Measurements from ENCODE around the gene ACAT1. TPM values are rescaled to one million over a fixed set of nuclear protein-coding genes. Genes with fewer than 3 reads are reported as not detected.
"Not testable (repeated sequence)": the region's sequence is repeated elsewhere in the genome, so short reads cannot be mapped to it uniquely, and the experiment has no call there.

ACAT1 gene
- polyA plus RNA-seq, 6 donors from 2014 or later, result 20.2 to 36.0 (median 29.6) TPM

DNA sequence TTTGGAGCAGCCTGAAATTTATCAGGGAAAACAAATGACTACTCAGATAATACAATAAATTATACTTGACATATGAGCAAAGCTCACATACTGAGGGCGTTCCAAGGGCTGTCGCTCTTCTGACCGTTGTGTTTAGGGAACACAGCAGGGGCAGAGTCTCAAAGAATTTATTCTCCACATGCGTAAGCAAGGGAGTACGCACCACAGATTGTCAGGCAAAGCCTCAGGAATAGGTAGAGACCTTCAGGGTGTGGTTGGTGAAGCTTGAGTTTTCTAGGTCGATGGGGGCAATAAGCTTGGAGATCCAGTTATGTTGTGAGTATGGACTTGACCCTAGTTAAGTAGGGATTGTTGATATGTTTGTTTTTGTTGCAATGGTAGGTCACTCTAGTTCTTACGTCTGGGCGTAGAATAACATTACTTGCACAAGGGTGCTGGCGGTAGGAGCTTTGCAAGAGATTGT lies 830 bp downstream of the ACAT1 start:
- H3K9me3 Mint-ChIP-seq, result no peaks in the 10 kb centered on the region
- peak overlapping the region; percentile 89 to 97 (median 95) for H3K4me3 Mint-ChIP-seq
- no peaks in the 10 kb centered on the region for H3K27me3 Mint-ChIP-seq
- DNase-seq (no peak), ATAC-seq (ENCODE audit: low read depth in 2 of 2) (no peak)
- H3K36me3 Mint-ChIP-seq, result peaks cover 4 to 6% of the 10 kb centered on the region in 2 donors
- peaks cover 34 to 42% (median 38%) of the 10 kb centered on the region in 3 donors for H3K4me1 Mint-ChIP-seq
- peak overlapping the region; percentile 23 to 95 (median 88) for H3K27ac Mint-ChIP-seq

DNA sequence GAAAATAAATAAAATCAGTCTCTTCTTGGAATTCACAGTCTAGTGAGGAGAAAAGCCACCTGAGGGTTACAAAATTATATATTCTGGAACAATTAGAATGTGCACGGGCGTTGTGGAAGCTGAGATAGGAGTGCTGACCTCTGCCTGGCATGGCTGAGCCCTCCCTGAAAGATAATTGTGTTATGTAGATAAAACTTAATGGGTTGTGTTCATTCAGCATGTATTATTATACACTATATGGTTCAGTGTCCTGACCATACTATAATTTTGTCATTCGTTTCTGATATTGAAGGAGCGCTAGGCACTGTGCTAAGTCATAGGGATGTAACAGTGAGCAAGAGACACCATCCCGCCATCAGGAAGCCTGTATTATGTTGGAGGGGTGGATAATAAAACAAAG lies 3.7 kb downstream of the ACAT1 start:
- Mint-ChIP-seq H3K4me3 (no peak overlapping the region), H3K4me1 (peaks cover 34 to 49% (median 38%) of the 10 kb centered on the region in 3 donors), H3K36me3 (peaks cover 6 to 8% of the 10 kb centered on the region in 2 donors)

DNA sequence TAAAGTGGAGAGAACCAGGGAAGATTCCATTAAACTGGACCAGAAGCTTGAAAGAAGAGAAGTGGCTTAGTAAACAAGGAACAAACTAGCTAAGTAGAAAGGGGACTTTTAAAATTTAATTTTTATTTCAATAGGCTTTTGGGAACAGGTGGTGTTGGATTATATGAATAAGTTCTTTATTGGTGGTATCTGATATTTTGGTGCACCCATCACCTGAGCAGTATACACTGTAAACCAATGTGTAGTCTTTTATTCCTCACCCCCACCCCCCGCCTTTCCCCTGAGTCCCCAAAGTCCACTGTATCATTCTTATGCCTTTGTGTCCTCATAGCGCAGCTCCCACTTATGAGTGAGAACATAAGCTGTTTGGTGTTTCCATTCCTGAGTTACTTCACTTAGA lies 7.4 kb downstream of the ACAT1 start:
- Mint-ChIP-seq H3K27me3 (no peaks in the 10 kb centered on the region), H3K27ac (peak overlapping the region in 3 of 6 donors; percentile 12 to 51 (median 18))

More for the DNA sequence above, 3.7 kb downstream of the ACAT1 start:
- DNase-seq, result no peak
- no peak for ATAC-seq (ENCODE audit: low read depth in 2 of 2)
- H3K9me3 Mint-ChIP-seq, result no peaks in the 10 kb centered on the region
- H3K27ac Mint-ChIP-seq, result peak overlapping the region in 3 of 6 donors; percentile 27 to 70 (median 50)
- H3K27me3 Mint-ChIP-seq, result no peaks in the 10 kb centered on the region

DNA sequence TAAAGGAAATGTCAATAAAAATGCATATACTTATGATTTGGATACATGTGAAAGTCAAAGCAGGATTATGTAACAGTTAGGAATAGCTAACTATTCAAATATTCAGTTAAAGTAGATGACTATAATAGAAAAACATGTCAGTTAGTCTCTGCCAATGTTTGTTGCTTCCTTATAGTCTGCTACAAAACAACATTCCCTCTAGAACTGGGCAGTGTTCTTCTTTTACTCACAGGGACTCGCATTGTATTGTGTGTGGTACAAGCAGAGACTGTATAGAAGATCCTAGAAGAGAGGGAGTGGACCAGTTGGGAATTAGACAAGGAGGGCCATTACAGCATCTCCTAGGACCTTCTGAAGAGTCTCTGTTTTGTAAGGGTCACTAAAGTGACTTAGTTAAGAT lies 10.6 kb downstream of the ACAT1 start:
- peaks cover 3 to 7% of the 10 kb centered on the region in 2 donors for H3K36me3 Mint-ChIP-seq
- H3K27ac Mint-ChIP-seq, result no peak overlapping the region

More for the DNA sequence above, 7.4 kb downstream of the ACAT1 start:
- ATAC-seq (ENCODE audit: low read depth in 2 of 2) (no peak), DNase-seq (no peak)
- no peak overlapping the region for H3K4me3 Mint-ChIP-seq
- H3K9me3 Mint-ChIP-seq, result no peaks in the 10 kb centered on the region
- H3K36me3 Mint-ChIP-seq, result peaks cover 6 to 10% of the 10 kb centered on the region in 2 donors
- H3K4me1 Mint-ChIP-seq, result peaks cover 17 to 27% (median 18%) of the 10 kb centered on the region in 3 donors

DNA sequence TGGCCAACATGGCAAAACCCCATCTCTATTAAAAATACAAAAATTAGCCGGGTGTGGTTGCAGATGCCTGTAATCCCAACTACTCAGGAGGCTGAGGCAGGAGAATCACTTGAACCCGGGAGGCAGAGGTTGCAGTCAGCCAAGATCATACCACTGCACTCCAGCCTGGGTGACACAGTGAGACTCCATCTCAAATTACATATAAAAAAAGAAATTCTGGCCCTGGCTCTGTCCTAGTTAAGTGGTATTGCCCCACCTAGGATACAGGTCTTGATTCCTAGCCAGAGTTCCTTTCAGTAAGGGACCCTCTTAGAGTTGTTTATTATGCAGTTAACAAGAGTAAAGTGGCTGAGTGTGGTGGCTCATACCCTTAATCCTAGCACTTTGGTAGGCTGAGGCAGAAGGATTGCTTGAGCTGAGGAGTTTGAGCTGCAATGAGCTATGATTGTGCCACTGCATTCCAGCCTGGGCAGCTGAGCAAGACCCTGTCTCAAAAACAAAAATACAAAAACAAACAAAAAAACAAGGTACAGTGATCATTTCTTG lies 11.7 kb downstream of the ACAT1 start:
- not testable (repeated sequence) for H3K36me3 Mint-ChIP-seq; ATAC-seq (ENCODE audit: low read depth in 2 of 2)

More for the DNA sequence above, 10.6 kb downstream of the ACAT1 start:
- Mint-ChIP-seq H3K4me1 (peaks cover 0 to 6% (median 0%) of the 10 kb centered on the region in 3 donors), H3K9me3 (no peaks in the 10 kb centered on the region), H3K4me3 (no peak overlapping the region), H3K27me3 (no peaks in the 10 kb centered on the region)
- no peak for ATAC-seq (ENCODE audit: low read depth in 2 of 2)
- no peak for DNase-seq

DNA sequence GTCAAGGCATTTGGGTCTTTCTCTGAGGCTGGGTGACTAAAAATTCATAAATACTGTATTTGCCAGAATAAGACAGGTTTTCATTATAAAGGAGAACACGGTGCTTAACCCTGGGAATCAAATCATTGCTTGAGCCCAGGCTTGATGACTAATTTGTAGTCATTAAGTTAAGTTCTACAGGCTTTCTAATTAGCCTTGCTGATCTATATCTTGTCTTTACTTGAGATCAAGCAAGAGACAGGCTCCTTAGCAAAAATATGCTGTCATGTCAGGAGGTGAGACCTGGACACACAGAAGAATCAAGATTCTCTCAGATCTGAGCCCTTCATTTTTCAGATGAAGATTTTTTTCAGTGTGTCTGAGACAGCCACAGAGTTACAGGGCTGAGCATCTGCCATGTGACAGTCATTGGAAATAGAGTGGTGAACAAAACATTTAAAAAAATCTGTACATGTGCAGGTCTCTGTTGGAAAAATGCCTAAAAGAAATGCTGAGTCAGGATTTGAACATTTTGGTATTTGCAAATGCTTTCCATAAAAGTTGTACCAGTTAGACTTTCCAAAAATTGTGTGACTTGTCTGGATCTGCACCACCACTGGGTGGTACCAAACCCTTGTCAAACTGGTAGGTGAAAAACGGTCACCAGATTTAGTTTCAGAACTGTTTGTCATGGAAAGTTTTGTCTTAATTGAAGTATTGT lies 14.6 kb downstream of the ACAT1 start:
- Mint-ChIP-seq H3K4me1 (peaks cover 0 to 4% (median 0%) of the 10 kb centered on the region in 3 donors), H3K4me3 (no peak overlapping the region), H3K27ac (peak overlapping the region in 1 of 6 donors; percentile 18), H3K36me3 (peaks cover 3 to 21% of the 10 kb centered on the region in 2 donors), H3K27me3 (no peaks in the 10 kb centered on the region), H3K9me3 (no peaks in the 10 kb centered on the region)
- DNase-seq (no peak), ATAC-seq (ENCODE audit: low read depth in 2 of 2) (no peak)

More for the DNA sequence above, 11.7 kb downstream of the ACAT1 start:
- DNase-seq, H3K4me3 Mint-ChIP-seq, H3K27me3 Mint-ChIP-seq, H3K9me3 Mint-ChIP-seq, H3K4me1 Mint-ChIP-seq: not testable (repeated sequence)
- H3K27ac Mint-ChIP-seq, result peak overlapping the region in 1 of 6 donors; percentile 42

DNA sequence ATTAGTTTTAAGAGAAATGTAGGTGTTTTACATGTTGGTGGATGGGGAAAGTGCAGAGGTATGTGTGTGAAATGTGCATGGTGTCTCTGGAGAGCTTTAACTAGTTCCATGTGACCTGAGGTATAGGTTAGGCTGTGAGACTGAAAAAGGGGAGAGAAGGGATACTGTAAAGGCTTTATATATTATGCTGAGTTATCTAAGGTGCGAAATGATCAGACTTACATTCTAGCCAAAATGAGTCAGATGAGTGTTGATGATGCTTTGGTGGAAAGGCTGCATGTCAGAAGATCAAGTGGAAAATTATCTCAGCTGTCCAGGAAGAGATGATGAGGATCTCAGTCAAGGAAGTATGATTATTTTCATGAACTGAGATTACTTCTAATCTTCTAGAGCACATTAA lies 15.8 kb downstream of the ACAT1 start:
- H3K4me3 Mint-ChIP-seq, result no peak overlapping the region
- no peak for DNase-seq
- peaks cover 0 to 4% (median 0%) of the 10 kb centered on the region in 3 donors for H3K4me1 Mint-ChIP-seq
- H3K36me3 Mint-ChIP-seq, result peaks cover 7 to 22% of the 10 kb centered on the region in 2 donors
- H3K9me3 Mint-ChIP-seq, result no peaks in the 10 kb centered on the region
- no peak for ATAC-seq (ENCODE audit: low read depth in 2 of 2)
- H3K27ac Mint-ChIP-seq, result peak overlapping the region in 1 of 6 donors; percentile 29
- no peaks in the 10 kb centered on the region for H3K27me3 Mint-ChIP-seq

DNA sequence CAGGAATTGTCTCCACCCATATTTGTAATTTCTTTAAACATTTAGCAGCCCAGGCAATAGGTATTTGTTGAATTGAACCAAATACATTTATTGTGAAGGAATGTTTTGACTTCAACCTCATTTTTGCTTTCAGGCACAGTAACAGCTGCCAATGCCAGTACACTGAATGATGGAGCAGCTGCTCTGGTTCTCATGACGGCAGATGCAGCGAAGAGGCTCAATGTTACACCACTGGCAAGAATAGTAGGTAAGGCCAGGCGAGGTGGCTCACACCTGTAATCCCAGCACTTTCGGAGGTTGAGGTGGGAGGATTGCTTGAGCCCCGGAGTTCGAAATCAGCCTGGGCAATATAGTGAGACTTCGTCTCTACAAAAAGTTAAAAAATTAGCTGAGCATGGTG lies 20.9 kb downstream of the ACAT1 start:
- ATAC-seq (ENCODE audit: low read depth in 2 of 2), result no peak
- H3K9me3 Mint-ChIP-seq, result peaks cover 0 to 1% (median 0%) of the 10 kb centered on the region in 7 donors
- DNase-seq, result no peak
- H3K36me3 Mint-ChIP-seq, result peaks cover 18 to 36% of the 10 kb centered on the region in 2 donors
- no peak overlapping the region for H3K27ac Mint-ChIP-seq
- H3K4me3 Mint-ChIP-seq, result no peak overlapping the region
- H3K27me3 Mint-ChIP-seq, result no peaks in the 10 kb centered on the region
- H3K4me1 Mint-ChIP-seq, result peaks cover 0 to 4% (median 0%) of the 10 kb centered on the region in 3 donors

DNA sequence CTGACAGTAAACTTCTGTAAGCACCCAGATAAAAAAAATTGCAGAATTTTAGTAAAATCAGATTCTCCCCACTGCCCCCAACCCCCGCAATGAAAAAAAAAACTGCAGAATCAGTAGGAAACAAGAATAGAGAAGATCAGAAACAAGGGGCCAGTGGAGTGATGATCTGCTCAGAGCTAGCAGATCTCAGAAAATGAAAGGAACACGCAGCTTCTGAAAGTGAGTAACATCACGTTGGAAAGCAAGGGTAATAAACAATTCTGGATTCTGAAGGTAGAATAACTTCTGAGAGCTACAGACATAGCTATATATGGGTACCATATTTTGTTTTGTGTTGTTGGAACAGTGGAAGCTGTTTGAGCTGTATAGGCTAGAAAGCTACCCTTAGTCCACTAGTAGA lies 23.2 kb downstream of the ACAT1 start:
- ATAC-seq (ENCODE audit: low read depth in 2 of 2), result no peak
- H3K27me3 Mint-ChIP-seq, result no peaks in the 10 kb centered on the region
- peaks cover 24 to 37% of the 10 kb centered on the region in 2 donors for H3K36me3 Mint-ChIP-seq
- no peak overlapping the region for H3K4me3 Mint-ChIP-seq
- peak overlapping the region in 2 of 6 donors; percentile 5 to 34 for H3K27ac Mint-ChIP-seq
- peaks cover 0 to 1% (median 0%) of the 10 kb centered on the region in 7 donors for H3K9me3 Mint-ChIP-seq
- peaks cover 0 to 4% (median 0%) of the 10 kb centered on the region in 3 donors for H3K4me1 Mint-ChIP-seq
- no peak for DNase-seq

DNA sequence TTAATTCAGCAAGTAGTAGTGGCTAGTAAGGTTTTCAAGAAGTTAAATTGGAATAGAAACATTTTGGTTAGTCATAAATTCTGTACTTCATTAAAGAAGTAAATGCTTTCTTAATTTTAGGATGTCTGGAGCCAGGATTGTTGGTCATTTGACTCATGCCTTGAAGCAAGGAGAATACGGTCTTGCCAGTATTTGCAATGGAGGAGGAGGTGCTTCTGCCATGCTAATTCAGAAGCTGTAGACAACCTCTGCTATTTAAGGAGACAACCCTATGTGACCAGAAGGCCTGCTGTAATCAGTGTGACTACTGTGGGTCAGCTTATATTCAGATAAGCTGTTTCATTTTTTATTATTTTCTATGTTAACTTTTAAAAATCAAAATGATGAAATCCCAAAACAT lies 25.8 kb downstream of the ACAT1 start:
- Mint-ChIP-seq H3K9me3 (peaks cover 0 to 1% (median 0%) of the 10 kb centered on the region in 7 donors), H3K27me3 (no peaks in the 10 kb centered on the region), H3K36me3 (peaks cover 30 to 33% of the 10 kb centered on the region in 2 donors), H3K4me1 (no peaks in the 10 kb centered on the region), H3K4me3 (no peak overlapping the region), H3K27ac (peak overlapping the region in 1 of 6 donors; percentile 55)
- DNase-seq (no peak), ATAC-seq (ENCODE audit: low read depth in 2 of 2) (no peak)

DNA sequence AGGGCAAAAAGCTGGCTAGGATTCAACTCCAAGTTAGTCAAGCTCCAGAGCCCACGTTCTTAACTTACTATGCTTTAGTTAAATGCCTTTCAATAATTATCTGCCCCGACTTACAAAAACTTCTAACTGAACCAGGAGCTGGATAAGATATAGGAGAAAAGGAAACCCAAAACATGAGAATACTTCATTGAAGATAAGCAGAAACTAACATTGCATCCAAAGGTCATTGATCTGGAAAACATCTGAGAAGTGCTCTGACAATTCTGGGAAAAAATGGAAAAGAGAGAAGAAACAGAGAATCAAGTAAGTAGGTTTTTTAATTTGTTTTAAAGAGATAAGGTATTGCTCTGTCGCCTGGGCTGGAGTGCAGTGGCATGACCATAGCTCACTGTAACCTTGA lies 27.2 kb downstream of the ACAT1 start:
- no peaks in the 10 kb centered on the region for H3K27me3 Mint-ChIP-seq
- no peaks in the 10 kb centered on the region for H3K4me1 Mint-ChIP-seq
- no peak for DNase-seq
- H3K9me3 Mint-ChIP-seq, result peaks cover 0 to 1% (median 0%) of the 10 kb centered on the region in 7 donors
- ATAC-seq (ENCODE audit: low read depth in 2 of 2), result no peak
- H3K36me3 Mint-ChIP-seq, result peaks cover 32 to 33% of the 10 kb centered on the region in 2 donors
- H3K4me3 Mint-ChIP-seq, result no peak overlapping the region
- H3K27ac Mint-ChIP-seq, result no peak overlapping the region

DNA sequence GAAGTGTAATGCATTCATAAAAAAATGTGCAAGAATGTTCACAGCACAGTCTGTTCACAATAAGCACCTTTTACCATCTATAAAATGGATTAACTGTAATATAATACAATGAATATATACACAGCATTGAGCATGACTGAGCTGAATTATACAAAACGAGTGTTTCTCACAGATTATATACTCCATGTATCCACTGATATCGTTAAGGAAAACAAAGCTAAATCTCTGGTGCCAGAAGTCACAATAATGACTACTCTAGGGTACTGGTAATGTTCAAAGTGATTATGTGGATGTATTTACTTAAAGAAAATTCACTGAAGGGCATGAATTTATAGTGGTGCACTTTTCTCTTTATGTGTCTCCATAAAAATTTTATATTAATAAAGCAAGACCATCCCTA lies 33.2 kb downstream of the ACAT1 start:
- Mint-ChIP-seq H3K4me1 (no peaks in the 10 kb centered on the region), H3K27me3 (no peaks in the 10 kb centered on the region), H3K36me3 (peaks cover 4 to 26% of the 10 kb centered on the region in 2 donors), H3K27ac (no peak overlapping the region), H3K4me3 (no peak overlapping the region), H3K9me3 (no peaks in the 10 kb centered on the region)
- DNase-seq, result no peak
- ATAC-seq (ENCODE audit: low read depth in 2 of 2), result no peak

DNA sequence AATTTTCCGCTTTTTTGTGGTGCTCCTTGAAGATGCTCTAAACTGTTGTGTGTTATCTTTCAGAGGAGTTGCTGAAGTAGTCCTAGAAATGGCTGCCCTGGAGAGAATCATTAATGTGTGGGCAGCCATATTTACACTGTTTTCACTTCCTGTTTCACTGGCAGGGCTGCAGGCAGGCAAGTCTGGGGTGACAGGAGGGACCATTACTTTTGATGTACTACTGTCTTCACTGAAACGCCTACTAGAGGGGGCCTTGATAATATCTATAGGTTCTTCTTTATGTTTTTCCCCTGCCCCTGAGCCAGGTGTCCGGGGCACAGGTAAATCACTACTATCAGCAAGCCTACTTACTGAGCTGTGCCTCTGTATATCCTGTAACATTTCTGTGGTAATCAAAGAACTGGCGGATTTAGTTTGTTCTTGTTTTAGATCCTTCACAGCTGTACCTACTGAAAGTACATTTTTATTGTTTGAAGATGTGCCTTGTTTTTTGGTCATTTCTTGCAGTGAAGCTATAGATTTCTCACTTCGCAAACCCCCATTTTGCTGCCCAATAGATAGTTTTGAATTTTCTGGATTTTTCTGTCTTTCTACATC lies 39.7 kb downstream of the ACAT1 start:
- peak; percentile 67 for DNase-seq
- ATAC-seq (ENCODE audit: low read depth in 2 of 2), result peak; percentile 100

More for the DNA sequence above, 39.7 kb downstream of the ACAT1 start:
- H3K9me3 Mint-ChIP-seq, result no peaks in the 10 kb centered on the region
- peak overlapping the region in 1 of 8 donors; percentile 7 for H3K4me3 Mint-ChIP-seq
- H3K27ac Mint-ChIP-seq, result peak overlapping the region; percentile 67 to 95 (median 90)
- peaks cover 0 to 9% of the 10 kb centered on the region in 2 donors for H3K36me3 Mint-ChIP-seq
- peaks cover 4 to 18% (median 12%) of the 10 kb centered on the region in 3 donors for H3K4me1 Mint-ChIP-seq
- H3K27me3 Mint-ChIP-seq, result no peaks in the 10 kb centered on the region

Measured in naive B cell (primary cell).